Left renal pelvis (tissue), 4 donors: ENCODE data around the gene ADSS2. TPM values are rescaled to one million over a fixed set of nuclear protein-coding genes. Genes with fewer than 3 reads are reported as not detected.
"Not testable (repeated sequence)": the region's sequence is repeated elsewhere in the genome, so short reads cannot be mapped to it uniquely, and the experiment has no call there.

Experiments
- DNase-seq, 4 donors: peaks; one replicate each; pipeline ENCODE4 v3.0.0-alpha.2; 2013; ENCODE audit warnings: low read depth in 4 of 4, low spot score in 3 of 4
- polyA plus RNA-seq, 4 donors: library from polyadenylated mRNA; unstranded; fragments of 120-200 nt; gene quantifications; one replicate each; pipeline ENCODE4 v1.2.1, GENCODE V29; 2013; ENCODE audit not compliant: insufficient read length in 4 of 4

ADSS2 gene
- polyA plus RNA-seq: 10 to 100 TPM; 44.8 to 71.8 (median 62.8) TPM

DNA sequence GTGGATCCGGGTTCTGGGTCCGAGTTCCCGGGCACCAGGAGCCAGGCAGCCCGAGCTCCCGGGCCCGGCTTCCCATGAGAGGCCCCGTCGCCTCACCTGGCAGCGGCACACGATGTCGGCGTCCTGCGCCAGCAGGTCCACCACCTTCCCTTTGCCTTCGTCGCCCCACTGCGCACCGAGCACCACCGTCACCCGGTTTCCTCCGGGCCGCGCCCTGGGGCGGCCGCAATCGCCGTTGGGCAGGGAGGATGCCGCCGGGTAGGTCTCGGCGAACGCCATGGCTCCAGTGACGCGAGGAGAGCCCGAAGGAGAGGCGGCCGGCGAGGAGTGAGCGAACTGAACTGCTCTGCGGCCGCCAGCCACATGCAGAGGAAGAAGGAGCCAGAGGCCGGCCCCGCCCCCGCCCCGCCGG, at the start of gene ADSS2:
Gene ADSS2, minus strand, starts transcription at position 371 of the 412 bp plus-strand sequence. Its CDS starts 92 bp downstream, at position 279.
- peak in 1 of 4 donors; percentile 25 for DNase-seq

DNA sequence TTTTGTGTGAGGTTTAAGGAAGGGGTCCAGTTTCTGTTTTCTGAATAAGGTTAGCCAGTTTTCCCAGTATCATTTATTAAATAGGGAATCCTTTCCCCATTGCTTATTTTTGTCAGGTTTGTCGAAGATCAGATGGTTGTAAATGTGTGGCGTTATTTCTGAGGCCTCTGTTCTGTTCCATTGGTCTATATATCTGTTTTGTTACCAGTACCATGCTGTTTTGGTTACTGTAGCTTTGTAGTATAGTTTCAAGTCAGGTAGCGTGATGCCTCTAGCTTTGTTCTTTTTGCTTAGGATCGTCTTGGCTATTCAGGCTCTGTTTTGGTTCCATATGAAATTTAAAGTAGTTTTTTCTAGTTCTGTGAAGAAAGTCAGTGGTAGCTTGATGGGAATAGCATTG, 48.8 kb upstream of the ADSS2 start:
- not testable (repeated sequence) for DNase-seq

DNA sequence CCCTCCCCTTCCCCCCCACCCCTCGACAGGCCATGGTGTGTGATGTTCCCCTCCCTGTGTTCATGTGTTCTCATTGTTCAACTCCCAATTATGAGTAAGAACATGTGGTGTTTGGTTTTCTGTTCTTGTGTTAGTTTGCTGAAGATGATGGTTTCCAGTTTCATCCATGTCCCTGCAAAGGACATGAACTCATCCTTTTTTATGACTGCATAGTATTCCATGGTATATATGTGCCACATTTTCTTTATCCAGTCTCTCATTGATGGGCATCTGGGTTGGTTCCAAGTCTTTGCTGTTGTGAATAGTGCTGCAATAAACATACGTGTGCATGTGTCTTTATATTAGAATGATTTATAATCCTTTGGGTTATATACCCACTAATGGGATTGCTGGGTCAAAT, 47.8 kb upstream of the ADSS2 start:
- not testable (repeated sequence) for DNase-seq

DNA sequence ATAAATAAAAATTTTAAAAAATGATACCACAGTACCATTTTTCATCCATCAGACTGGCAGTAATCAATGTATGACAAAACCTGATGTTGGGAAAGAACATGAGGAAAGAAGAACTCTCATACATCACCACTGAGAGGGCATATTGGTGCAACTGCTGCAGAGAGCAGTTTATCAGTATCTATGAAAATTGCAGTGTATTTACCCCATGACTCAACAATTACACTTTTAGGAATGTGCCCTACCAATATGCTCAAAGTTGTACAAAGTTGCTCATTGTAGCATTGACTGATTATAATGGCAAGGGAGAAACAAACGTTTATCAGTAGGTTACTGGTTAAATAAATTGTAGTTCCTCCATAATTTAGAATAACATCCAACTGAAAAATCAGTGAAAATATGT, 46.1 kb upstream of the ADSS2 start:
- no peak for DNase-seq

- DNase-seq: no peak
Observed at GRCh38 chr1:244496186-244496585, 44.5 kb upstream of the ADSS2 start.

GRCh38 chr1:244494653-244495052, 42.9 kb upstream of the ADSS2 start:
- DNase-seq: no peak

GRCh38 chr1:244484971-244485370, 33.3 kb upstream of the ADSS2 start:
- DNase-seq: not testable (repeated sequence)

GRCh38 chr1:244473059-244473605, 21.4 kb upstream of the ADSS2 start:
- DNase-seq: no peak

- DNase-seq: no peak
Observed at GRCh38 chr1:244466724-244467123, 15.0 kb upstream of the ADSS2 start.

GRCh38 chr1:244461245-244462071, 9.7 kb upstream of the ADSS2 start, which contains the start of gene CATSPERE:
Gene CATSPERE, plus strand, starts transcription at chr1:244461273. Its CDS starts 157 bp downstream, at chr1:244461430.
- peak; percentile 61 to 77 (median 68) for DNase-seq

GRCh38 chr1:244460197-244460596, 8.5 kb upstream of the ADSS2 start:
- no peak for DNase-seq

DNA sequence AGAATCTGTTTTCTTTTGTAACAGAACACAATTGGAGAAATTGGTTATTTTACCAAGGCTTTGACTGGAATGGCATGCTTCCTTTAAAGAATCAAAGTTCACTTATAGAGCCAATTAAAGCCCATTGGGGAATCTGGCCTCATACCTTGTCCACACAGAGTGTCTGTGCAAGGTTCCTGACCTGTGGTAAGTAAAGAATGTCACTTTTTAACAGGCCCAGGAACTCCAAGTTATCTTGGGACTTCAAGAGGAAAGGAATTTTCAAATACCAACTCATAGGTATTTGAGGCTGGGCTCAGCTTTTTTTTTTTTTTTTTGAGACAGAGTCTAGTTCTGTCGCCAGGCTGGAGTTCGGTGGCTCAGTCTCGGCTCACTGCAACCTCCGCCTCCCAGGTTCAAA, 7.1 kb upstream of the ADSS2 start:
- no peak for DNase-seq

- no peak for DNase-seq
Observed at GRCh38 chr1:244456586-244456985, 4.9 kb upstream of the ADSS2 start.

DNA sequence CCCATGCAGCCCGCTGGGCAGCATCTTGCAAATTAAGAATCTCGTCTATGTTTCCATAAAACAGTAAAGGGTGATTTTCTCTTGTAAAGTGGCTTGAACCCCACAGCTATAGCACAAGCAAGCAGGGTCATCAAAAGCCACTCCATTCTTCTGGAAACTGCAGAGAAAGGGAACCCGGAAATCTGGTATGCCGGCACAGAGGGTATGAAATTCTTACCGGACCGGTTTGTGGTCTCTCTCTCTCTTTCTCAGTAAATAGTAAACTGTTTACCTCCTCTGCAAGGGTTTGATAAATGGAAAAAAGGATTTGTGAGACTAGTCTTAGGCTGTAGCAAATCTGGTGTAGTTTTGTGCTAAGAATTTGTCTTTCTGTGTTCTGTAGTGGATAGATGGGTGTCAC, 2.7 kb upstream of the ADSS2 start:
- no peak for DNase-seq

DNA sequence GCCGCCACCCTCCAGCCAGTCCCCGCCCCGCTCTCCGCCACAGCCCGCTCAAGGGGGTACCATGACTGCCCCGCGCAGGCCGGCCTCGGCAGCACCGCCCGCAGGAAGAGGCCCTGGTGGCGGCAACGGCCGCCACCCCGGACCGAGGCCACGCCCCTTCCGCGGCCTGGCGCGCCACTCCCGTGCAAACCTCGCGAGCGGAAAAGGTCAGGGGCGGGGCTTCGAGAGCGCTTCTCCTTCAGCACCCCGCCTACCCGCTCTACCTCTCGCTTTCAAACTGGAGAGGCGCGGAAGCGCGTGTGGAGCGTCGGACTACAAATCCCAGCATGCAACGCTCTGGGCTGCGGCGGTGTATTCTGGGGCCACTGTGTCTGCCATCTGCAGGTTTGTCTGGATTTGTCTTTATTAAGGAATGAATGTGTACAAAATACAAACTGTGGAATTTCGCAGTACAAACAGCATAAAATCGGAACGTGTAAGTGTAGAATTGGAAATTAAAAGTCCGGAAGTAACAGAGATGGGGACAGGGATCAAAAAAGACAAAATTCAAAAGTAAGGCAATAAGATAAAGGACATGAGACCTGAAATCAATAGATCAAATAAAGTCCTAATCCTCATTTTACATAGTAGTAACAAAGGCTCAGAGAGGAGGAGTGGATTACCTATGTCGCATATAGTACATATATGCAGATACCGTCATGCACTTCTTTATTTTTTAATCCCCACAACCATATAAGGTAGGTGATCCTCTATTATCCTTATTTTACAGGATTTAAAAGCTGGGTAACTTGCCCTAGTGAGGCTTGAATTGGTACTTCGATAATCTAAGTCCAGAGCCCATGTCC, 464 bp upstream of the ADSS2 start:
- DNase-seq: peak; percentile 99

GRCh38 chr1:244450597-244451538, 841 bp downstream of the ADSS2 start:
- peak in 3 of 4 donors; percentile 22 to 27 (median 23) for DNase-seq

- DNase-seq: no peak
Observed at GRCh38 chr1:244449936-244450508, 1.7 kb downstream of the ADSS2 start.

GRCh38 chr1:244448279-244449036, 3.3 kb downstream of the ADSS2 start:
- no peak for DNase-seq

DNA sequence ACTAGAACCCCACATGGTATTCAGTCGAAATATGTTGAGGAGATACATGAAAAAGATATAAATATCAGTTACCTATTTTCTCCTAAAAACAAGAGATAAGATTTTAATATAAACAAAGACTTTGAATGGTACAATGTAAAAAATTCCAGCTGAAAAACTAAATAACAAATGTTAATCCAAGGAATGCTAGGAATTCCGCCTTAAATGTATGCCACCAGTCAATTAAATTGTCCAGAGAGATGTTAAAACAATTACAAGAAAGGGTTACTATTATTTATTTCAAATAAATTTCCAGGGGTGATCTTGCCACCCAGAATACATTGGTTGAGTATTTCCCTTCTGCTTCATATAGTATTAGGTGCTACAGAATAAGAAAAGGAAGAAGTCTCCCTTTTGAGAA, 4.2 kb downstream of the ADSS2 start:
- DNase-seq: no peak
